GM18861 (cell line): Measurements from ENCODE around the gene FAM50A.
A peak's percentile ranks its signal among the peaks of the same experiment; 100 is the strongest.

Source experiments
- ATAC-seq: cut with Tn5 transposase; IDR thresholded peaks from one replicate; pipeline ENCODE4 v1.9.1; 2021; ENCODE audit not compliant: unreplicated experiment

Gene FAM50A

DNA sequence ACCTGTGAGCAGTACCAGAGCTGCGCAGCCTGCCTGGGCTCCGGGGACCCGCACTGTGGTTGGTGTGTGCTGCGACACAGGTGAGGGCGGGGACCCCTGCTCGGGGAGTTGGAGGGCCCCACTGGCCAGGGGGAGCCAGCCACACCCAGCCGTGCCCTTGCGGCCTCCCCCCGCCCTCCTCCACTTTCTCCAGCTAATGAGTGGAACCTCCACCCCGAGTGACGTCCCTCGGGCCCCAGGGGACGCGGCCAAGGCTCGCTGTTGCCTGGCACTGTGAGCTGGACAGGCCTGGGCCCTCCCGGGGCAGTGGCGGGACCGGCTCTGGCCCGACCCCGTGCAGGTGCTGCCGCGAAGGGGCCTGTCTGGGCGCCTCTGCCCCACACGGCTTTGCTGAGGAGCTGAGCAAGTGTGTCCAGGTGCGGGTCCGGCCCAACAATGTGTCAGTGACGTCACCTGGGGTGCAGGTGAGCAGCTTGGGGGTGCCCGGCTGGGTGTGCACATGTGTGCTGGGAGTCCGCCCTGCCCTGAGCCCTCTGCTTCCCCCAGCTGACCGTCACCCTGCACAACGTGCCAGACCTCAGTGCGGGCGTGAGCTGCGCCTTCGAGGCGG is 19.8 kb downstream of the FAM50A start:
- ATAC-seq = no peak

DNA sequence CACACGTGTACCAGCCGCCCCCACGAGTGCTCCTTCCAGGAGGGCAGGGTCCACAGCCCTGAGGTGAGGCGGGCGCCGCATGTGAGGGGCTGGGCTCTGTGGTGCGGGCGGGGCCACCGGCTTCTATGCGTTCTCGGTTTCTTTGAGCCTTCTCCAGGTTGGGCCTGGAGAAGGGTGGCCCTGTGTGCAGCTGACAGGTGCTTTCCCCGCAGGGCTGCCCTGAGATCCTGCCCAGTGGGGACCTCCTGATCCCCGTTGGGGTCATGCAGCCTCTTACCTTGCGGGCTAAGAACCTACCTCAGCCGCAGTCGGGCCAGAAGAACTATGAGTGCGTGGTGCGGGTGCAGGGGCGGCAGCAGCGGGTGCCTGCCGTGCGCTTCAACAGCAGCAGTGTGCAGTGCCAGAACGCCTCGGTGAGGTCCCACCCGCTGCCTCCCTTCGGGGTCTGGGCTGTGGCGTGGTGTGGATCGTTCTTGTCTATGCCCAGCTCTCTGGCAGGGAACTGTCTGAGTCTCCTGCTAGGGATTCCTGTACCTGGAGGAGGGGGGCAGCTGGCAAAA is 20.9 kb downstream of the FAM50A start:
- ATAC-seq = no peak

DNA sequence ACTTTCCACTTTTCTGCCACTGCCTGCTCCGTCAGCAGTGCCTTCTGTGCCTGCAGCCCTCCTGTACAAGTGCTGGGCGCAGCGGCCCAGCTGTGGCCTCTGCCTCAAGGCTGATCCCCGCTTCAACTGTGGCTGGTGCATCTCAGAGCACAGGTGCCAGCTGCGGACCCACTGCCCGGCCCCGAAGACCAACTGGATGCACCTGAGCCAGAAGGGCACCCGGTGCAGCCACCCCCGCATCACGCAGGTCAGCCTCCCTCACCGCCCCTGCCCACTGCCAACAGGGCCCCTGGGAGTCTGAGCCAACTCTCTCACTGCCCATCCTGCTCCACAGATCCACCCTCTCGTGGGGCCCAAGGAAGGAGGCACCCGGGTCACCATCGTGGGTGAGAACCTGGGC is 21.7 kb downstream of the FAM50A start:
- no peak for ATAC-seq

DNA sequence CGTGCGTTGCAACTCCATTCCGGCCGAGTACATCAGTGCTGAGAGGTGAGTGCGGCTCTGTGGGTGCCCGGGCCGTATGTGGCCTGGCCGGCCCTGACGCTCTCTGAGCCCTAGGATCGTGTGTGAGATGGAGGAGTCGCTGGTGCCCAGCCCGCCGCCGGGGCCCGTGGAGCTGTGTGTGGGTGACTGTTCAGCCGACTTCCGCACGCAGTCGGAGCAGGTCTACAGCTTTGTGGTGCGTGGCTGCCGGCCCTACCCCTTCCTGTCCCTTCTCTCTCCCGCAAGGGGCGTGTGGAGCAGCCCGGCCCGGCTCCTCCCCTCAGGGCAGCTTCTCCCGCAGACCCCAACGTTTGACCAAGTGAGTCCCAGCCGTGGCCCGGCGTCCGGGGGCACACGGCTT is 22.1 kb downstream of the FAM50A start:
- no peak for ATAC-seq

DNA sequence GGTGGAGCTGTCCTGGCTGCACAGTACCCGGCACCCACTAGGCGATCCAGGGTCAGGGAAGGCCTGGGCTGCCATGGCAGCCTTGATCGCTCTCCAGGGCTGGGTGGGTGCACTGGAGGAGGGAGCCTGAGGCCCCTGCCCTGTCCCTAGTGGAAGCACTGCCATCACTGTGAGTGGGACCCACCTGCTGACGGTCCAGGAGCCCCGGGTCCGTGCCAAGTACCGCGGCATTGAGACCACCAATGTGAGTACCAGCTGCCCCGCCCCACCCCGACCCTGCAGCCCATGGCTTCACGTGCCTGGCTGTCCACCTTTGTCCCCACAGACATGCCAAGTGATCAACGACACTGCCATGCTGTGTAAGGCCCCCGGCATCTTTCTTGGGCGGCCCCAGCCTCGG is 23.0 kb downstream of the FAM50A start:
- ATAC-seq = no peak

DNA sequence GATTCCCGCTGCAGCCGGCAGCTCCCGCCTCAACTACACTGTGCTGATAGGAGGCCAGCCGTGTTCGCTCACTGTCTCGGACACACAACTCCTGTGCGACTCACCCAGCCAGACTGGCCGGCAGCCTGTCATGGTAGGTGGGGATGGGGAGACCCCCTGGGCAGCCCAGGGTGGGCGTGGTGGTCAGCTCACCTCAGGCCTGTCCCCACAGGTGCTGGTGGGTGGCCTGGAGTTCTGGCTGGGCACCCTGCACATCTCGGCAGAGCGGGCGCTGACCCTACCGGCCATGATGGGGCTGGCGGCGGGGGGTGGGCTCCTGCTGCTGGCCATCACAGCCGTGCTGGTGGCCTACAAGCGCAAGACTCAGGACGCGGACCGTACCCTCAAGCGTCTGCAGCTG is 23.6 kb downstream of the FAM50A start:
- no peak for ATAC-seq

DNA sequence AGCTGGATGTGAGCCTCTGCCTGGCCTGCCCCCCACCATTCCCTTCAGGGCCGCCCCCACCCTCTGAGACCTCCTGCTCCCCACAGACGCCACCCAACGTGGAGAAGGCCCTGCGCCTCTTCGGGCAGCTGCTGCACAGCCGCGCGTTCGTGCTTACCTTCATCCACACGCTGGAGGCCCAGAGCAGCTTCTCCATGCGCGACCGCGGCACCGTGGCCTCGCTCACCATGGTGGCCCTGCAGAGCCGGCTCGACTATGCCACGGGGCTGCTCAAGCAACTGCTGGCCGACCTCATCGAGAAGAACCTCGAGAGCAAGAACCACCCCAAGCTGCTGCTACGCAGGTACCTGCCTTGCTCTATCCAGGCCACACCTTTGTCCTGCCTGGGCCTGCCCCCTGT is 24.3 kb downstream of the FAM50A start:
- no peak for ATAC-seq

DNA sequence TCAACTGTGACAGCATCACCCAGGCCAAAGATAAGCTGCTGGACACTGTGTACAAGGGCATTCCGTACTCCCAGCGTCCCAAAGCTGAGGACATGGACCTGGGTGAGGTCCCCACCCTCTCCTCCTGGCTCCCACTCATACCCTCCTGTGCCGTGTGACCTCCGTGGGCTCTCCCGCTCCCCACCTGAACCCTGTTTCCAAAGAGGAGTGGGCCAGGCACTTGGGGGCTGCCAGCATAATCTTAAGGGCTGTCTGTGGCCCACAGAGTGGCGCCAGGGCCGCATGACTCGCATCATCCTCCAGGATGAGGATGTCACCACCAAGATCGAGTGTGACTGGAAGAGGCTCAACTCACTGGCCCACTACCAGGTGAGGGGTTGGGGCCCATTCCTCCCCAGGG is 25.2 kb downstream of the FAM50A start:
- no peak for ATAC-seq

DNA sequence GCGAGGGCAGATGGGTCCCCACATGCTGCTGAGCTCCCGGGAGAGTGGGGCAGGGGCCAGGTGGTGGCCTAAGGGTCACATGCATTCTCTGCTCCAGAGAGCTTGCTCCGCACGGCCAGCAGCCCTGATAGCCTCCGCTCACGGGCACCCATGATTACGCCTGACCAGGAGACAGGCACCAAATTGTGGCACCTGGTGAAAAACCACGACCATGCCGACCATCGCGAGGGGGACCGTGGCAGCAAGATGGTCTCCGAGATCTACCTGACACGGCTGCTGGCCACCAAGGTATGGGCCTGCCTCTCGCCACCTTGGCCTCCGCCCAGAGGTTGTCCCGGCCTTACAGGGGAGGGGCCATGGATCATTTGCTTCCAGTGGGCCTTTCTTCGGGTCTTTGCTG is 25.9 kb downstream of the FAM50A start:
- ATAC-seq = no peak

DNA sequence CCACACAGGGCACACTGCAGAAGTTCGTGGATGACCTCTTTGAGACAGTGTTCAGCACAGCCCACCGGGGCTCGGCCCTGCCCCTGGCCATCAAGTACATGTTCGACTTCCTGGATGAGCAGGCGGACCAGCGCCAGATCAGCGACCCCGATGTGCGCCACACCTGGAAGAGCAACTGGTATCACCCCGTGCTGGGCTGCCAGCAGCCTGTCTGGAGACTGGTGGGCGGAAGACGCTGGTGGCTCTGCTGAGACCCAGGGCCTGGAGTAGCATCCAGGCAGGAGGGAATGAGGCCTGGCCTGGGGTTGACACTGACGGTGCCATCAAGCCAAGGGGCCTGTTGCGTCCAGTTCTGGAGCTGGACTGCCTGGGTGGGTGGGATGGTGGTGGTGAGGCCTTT is 26.5 kb downstream of the FAM50A start:
- no peak for ATAC-seq

DNA sequence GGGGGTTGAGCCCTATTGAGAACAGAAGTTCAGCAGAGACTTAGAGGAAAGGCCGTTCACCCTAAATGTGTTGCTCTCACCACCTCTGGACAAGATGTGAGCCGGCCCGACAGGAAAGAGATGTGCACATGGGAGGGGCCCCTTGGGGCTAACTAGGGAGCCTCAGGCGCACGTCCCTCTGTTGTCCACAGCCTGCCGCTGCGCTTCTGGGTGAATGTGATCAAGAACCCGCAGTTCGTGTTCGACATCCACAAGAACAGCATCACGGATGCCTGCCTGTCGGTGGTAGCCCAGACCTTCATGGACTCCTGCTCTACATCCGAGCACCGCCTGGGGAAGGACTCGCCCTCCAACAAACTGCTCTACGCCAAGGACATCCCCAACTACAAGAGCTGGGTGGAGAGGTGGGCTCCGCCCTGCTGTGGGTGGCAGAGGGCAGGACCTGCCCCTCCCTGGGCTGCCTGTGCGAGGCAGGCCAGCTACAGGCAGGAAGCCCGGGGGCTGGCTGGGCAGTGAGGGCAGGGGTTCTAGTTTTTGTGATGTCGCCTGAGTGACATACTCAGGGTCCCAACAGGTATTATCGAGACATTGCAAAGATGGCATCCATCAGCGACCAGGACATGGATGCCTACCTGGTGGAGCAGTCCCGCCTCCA is 27.1 kb downstream of the FAM50A start:
- no peak for ATAC-seq

DNA sequence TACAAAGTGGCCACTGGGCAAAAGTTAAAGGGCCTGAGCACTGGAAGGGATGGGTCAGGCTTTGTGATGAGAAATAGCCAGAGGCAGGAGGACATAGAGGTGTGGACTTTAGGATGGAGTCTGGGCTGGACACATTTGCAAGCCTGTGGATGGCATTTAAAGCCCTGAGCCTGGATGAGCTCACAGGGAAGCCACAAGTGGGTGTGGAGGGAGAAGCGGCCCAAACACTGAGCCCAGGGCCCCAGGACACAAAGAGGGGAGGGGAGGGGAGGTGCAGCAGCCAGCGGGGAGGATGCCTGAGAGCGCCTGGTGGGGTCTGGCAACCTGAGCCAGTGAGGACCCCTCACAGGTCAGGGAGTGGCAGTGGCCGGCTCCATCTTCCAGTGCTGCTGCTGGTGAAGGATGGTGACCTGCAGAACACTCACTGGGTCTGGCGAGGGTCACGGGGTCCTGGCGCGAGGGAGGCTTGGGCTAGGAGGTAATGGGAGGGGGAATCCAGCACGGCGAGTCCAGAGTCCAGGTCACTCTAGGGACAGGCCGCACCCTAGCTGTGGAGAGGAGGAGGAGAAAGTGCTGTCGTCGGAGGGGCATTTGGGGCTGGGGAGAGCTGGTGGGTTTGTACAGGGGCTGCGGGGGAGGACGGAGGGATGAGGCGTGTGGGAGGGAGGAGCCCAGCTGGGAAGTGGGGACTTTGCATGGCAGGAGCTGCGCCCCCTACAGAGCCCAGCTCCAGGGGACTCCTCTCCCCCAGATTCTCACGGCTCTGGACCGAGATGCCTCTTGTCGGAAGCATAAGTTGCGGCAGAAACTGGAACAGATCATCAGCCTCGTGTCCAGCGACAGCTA is 28.1 kb downstream of the FAM50A start:
- ATAC-seq = no peak

DNA sequence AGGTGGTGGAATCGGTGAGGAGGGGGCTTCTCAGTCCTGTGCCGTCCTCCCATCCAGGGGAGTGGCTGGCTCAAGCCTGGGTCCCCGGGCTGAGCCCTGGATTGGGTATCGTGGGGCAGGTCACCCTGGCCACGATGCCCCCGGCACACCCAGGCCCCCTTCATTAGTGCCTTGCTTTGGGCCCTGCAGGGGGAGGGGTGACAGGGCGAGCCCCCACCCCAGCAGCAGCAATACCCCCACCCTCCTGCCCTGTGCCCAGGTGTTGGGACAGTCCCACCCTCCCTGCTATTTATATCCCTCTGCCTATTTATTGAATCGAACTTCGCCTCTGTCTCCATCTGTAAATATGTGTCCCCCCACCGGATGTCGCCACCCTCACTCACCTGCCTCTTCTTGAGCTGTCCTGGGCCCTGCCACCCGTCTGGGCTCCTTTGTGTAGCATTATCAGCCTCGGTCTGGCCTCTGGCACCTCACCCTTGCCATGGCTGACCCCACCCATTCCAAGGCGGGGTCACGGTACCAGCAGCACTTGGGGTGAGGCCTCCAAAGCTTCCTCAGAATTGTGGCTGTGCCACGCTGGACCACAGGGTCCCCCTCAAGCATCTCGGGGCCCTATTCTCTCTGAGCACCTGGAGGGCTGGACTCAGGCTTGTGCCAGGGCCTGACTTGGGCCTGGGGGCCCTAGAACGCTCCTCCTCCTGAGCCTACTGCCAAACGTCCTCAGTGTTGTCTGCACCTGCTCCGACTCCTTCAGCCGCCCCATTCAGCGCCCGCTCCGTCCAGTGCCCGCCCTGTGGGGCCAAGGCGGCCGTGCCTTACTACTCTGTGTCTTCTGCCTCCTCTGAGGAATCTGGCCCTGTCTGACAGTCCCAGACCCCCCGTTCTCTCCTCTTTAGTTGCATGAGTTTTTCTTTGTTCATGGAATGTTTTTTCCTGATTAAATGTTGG is 29.0 kb downstream of the FAM50A start:
- ATAC-seq = no peak

DNA sequence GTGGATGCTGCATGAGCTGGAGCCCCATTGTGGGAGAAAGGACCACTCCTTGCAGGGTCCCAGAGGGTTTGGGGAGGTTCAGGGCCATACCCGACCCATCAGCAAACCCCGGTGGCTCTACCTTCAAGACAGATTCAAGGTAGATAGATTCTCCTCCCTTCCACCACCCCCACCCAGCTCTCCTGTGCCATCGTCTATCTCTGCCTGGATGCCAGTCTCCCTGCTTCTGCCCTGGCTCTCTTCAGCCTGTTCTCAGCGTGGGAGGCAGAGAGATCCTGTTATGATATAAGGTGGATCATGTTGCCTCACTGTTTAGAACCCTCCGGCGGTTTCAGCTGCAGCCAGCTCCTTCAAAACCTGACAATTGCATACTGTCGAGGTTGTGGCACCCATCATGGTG is 29.7 kb downstream of the FAM50A start:
- ATAC-seq = no peak

DNA sequence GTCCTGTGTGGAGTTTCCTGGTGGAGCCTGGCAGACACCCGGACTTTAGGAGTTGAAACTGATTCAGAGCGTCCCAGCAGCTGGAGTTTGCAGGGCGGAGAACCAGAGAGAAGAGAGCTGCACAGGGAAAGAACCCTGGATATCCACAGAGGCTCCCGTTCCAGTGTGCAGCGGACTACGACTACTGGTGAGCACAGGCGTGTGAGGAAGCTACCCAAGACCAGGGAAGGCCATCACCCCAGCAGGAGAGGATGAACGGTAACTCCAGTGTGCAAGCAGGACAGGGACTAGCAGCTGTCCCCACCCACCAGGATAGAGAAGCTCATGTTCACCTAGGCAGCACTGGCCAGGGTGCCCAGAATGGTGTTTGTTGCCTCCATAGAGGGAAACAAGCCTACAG is 32.9 kb downstream of the FAM50A start:
- no peak for ATAC-seq

DNA sequence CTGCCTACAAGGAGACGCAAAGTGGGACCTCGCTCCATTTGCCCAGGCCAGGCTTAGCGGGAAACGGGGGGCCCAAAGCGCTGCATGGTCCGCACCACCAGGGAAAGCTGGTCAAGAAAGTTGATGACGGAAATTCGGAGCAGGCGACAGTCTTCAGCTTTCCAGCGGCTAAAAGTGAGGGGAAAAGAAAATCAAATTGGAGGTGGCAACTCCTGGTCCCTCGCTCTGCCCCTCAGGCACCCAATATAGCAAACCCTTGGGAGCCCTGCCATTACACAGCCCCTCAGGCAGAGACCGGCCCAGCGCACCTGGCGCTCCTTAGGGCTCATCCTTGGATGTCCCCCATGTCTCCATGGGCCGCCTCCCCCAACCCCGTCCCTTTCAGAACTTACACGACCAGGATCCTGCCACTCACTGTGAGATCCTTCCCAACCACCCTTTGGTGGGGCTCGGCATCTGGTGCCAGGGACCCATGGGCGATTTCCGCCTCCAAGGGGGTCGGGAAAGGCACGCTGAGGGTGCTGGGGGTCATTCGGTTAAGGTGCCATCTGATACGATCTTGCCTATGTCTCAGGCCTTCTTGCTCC is 34.0 kb downstream of the FAM50A start:
- no peak for ATAC-seq

DNA sequence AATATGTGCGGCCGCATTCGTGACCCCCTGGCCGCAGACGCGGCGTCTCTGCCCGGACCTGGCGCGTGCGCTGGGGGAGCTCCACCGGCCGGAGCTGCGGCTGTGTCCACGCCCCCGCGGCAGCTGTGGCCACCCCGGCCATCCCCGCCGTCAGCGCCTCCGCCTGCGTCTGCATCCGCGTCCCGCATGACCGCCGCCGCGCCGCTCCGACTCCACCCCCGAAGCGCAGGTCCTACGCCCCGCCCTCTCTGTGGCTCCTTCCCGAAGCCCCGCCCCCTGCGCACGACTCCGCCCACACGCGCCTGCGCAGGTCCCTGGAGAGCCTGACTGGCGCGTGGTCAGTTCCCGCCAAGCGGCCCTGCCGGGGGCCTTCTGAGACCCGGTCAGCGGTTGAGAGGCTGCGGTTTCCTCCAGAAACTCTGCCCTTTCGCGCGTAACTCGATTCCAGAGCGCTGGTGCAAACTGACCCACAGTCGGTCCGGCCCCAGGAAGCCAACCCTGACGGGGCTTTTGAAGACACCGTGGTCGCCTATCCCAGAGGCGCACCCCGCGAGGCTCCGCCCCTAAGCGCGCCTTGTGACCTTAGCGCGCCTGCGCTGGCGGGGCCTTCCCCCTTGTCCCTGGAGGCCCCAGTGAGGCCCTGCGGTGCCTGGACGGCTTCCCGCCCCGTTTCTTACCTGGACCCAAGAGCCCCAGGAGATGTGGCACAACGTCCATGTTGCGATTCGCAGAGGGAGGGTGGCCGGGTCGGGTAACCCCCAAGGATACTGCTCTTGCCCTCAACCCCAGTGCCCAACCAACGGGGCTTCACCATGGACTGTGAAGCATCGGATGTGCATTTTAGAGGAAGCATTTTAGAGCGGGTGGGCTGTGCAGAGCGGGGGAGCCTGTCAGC is 35.0 kb downstream of the FAM50A start, which contains the start of gene LAGE3:
LAGE3 (minus strand) TSS at position 554 of the 895 bp plus-strand sequence; CDS start at position 188, 366 bp downstream.
- ATAC-seq = peak; percentile 82

DNA sequence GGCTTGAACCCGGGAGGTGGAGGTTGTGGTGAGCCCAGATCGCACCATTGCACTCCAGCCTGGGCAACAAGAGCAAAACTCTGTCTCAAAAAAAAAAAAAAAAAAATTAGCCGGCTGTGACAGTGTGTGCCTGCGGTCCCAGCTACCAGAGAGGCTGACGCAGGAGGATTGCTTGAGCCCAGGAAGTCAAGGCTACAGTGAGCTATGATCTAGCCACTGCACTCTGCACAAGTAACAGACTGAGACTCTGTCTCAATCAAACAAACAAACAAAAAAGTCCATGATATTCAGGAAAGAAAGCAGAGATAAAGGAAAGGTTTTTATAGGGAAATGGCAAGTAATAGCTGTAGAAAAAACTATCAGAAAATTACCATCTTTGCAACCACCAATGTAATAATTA is 37.3 kb downstream of the FAM50A start:
- ATAC-seq = no peak

DNA sequence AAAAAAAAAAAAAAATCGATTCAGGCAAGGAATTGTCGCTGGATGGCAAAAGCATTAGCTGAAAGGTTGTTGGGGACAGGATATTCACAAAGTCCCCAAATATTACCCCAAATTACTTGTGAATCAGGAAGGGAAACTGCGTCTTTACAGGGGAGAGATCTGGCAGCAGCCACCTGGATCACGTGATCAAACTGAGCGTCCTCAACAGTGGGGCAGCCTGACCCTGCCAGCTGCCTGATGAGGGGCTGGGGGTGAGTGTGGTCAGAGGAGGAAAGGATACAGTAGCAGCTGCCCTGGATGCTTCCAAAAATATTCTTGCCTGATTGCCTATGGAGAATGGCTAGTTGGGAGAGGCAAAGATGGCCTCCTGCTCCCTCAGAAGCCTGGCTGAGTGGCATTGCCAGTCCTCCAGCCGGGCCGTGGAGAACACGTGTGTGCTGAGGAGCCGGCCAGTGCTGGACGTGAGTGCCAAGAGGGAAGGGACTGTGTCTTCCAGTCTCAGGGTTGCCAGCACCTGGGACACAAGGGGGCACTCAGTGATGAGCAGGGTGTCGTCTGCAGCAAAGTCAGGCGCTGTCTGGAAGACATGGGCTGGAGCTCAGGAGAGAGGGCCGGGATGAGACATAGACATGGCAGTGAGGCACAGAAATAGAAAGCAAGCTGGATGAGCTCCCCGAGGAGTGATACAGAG is 38.1 kb downstream of the FAM50A start:
- ATAC-seq = no peak
